IMR-90 (cell line): ENCODE measurements around the gene ARHGAP23. TPM values are rescaled to one million over a fixed set of nuclear protein-coding genes. Genes with fewer than 3 reads are reported as not detected.

ENCODE experiments used
- ATAC-seq: fragments of 200-7000 bp; cut with Tn5 transposase; 2 replicates; pipeline ENCODE4 v1.9.1; 2020; ENCODE audit warnings: low read depth, mild to moderate bottlenecking, moderate library complexity
- BruUV-seq: library from RNA; stranded (reverse); fragments of 400-500 nt; replicated peaks from 2 replicates; lab custom pipeline; 2021; lab: Mats Ljungman, UMichigan
- CTCF ChIA-PET: fragments of 300-600 bp; formaldehyde crosslinking; extraction: SDS; loops from one replicate; lab custom pipeline; 2021; ENCODE audit warnings: antibody characterized with exemption; lab: Yijun Ruan, JAX
- POLR2A ChIA-PET: fragments of 300-600 bp; sonication (Branson Sonifier 250); formaldehyde crosslinking; loops from one replicate; lab custom pipeline; 2022; ENCODE audit warnings: antibody characterized with exemption; ENCODE audit not compliant: unreplicated experiment; lab: Charles Lee
- DNase-seq: peaks from one replicate; pipeline ENCODE4 v3.0.0; 2013
- H2AFZ ChIP-seq: replicated peaks from 2 replicates; pipeline ENCODE3; 2013; ENCODE audit warnings: low read length, mild to moderate bottlenecking; ENCODE audit not compliant: poor library complexity
- H2AK5ac ChIP-seq: 2 replicates; pipeline ENCODE4 v1.6.1; 2013; ENCODE audit warnings: low read depth, low read length, inconsistent platforms
- H2AK9ac ChIP-seq: replicated peaks from 2 replicates; pipeline ENCODE3; 2013; ENCODE audit warnings: mild to moderate bottlenecking, low read depth, low read length, moderate library complexity; ENCODE audit not compliant: poor library complexity
- H2BK120ac ChIP-seq: 2 replicates; pipeline ENCODE4 v1.6.1; 2013; ENCODE audit warnings: low read depth, low read length, inconsistent platforms
- H2BK15ac ChIP-seq: 3 replicates; pipeline ENCODE4 v1.6.1; 2013; ENCODE audit warnings: low read depth, low read length, inconsistent platforms
- H2BK20ac ChIP-seq: 2 replicates; pipeline ENCODE4 v1.6.1; 2013; ENCODE audit warnings: low read depth, mild to moderate bottlenecking, inconsistent platforms, low read length, moderate library complexity
- H2BK5ac ChIP-seq: 2 replicates; pipeline ENCODE4 v1.6.1; 2013; ENCODE audit warnings: mild to moderate bottlenecking, low read depth, low read length, inconsistent platforms; ENCODE audit not compliant: poor library complexity, severe bottlenecking
- H3K14ac ChIP-seq: replicated peaks from 2 replicates; pipeline ENCODE4 v1.6.1; 2013; ENCODE audit warnings: low read depth, low read length, inconsistent platforms
- H3K18ac ChIP-seq: 2 replicates; pipeline ENCODE4 v1.6.1; 2013; ENCODE audit warnings: low read depth, low read length, control low read depth
- H3K23ac ChIP-seq: 2 replicates; pipeline ENCODE4 v1.6.1; 2013; ENCODE audit warnings: low read depth, low read length, inconsistent platforms
- H3K27ac ChIP-seq: 2 replicates; pipeline ENCODE4 v1.5.1; 2013; ENCODE audit warnings: mild to moderate bottlenecking, control low read depth, low read length; ENCODE audit not compliant: insufficient read depth
- H3K27me3 ChIP-seq: 2 replicates; pipeline ENCODE4 v1.6.1; 2013; ENCODE audit warnings: low read length; ENCODE audit not compliant: control insufficient read depth, insufficient read depth
- H3K36me3 ChIP-seq: 2 replicates; pipeline ENCODE4 v1.6.1; 2013; ENCODE audit warnings: low read length, mixed read lengths; ENCODE audit not compliant: control insufficient read depth, insufficient read depth
- H3K4ac ChIP-seq: 2 replicates; pipeline ENCODE4 v1.6.1; 2013; ENCODE audit warnings: low read depth, low read length, inconsistent platforms
- H3K4me1 ChIP-seq: 2 replicates; pipeline ENCODE4 v1.6.1; 2013; ENCODE audit warnings: low read length, mixed read lengths; ENCODE audit not compliant: control insufficient read depth, insufficient read depth
- H3K4me2 ChIP-seq: 2 replicates; pipeline ENCODE4 v1.6.1; 2013; ENCODE audit warnings: low read depth, mild to moderate bottlenecking, control low read depth, low read length, moderate library complexity
- H3K4me3 ChIP-seq: 2 replicates; pipeline ENCODE4 v1.5.1; 2013; ENCODE audit warnings: low read depth, mild to moderate bottlenecking, control low read depth, low read length, moderate library complexity; ENCODE audit not compliant: insufficient read depth
- H3K56ac ChIP-seq: 2 replicates; pipeline ENCODE4 v1.6.1; 2013; ENCODE audit warnings: low read length, inconsistent platforms; ENCODE audit not compliant: insufficient read depth; ENCODE audit errors: extremely low read depth
- H3K79me1 ChIP-seq, 2 experiments: 2 replicates each; pipeline ENCODE4 v1.6.1; 2013; ENCODE audit warnings: low read length in 2 of 2, inconsistent platforms in 1 of 2, low read depth in 1 of 2
- H3K9ac ChIP-seq: 2 replicates; pipeline ENCODE4 v1.6.1; 2013; ENCODE audit warnings: low read depth, low read length, control low read depth
- H3K9me1 ChIP-seq: 2 replicates; pipeline ENCODE4 v1.6.1; 2013; ENCODE audit warnings: low read length, inconsistent platforms; ENCODE audit not compliant: insufficient read depth
- H3K9me3 ChIP-seq: 2 replicates; pipeline ENCODE4 v1.6.1; 2013; ENCODE audit warnings: low read length; ENCODE audit not compliant: control insufficient read depth, insufficient read depth
- H4K20me1 ChIP-seq: 2 replicates; pipeline ENCODE4 v1.6.1; 2013; ENCODE audit warnings: low read length, inconsistent platforms; ENCODE audit not compliant: insufficient read depth
- H4K5ac ChIP-seq: 2 replicates; pipeline ENCODE4 v1.6.1; 2013; ENCODE audit warnings: mild to moderate bottlenecking, low read depth, low read length, control low read depth
- H4K8ac ChIP-seq, 2 experiments: 2 replicates each; pipeline ENCODE4 v1.6.1; 2013; ENCODE audit warnings: low read depth in 2 of 2, low read length in 2 of 2, control low read depth in 1 of 2, inconsistent platforms in 1 of 2
- H4K91ac ChIP-seq: 2 replicates; pipeline ENCODE4 v1.6.1; 2013; ENCODE audit warnings: low read depth, low read length, inconsistent platforms; ENCODE audit not compliant: insufficient read depth
- BHLHE40 ChIP-seq: fragments of 150-350 bp; IDR thresholded peaks from 2 replicates; pipeline ENCODE4 v1.6.1; 2016; ENCODE audit warnings: mild to moderate bottlenecking, low read depth, low read length
- CEBPB ChIP-seq: IDR thresholded peaks from 2 replicates; pipeline ENCODE4 v1.6.1; 2012; ENCODE audit warnings: low read depth, low read length, improper control_type of control experiment
- CHD1 ChIP-seq: IDR thresholded peaks from 2 replicates; pipeline ENCODE4 v1.6.1; 2012; ENCODE audit warnings: low read depth, low read length, improper control_type of control experiment
- FOS ChIP-seq: fragments of 150-350 bp; IDR thresholded peaks from 2 replicates; pipeline ENCODE4 v1.6.1; 2016; ENCODE audit warnings: low read depth, low read length
- MAFK ChIP-seq: IDR thresholded peaks from 2 replicates; pipeline ENCODE4 v1.6.1; 2012; ENCODE audit warnings: low read depth, low read length, improper control_type of control experiment
- MAZ ChIP-seq: IDR thresholded peaks from 2 replicates; pipeline ENCODE4 v1.6.1; 2012; ENCODE audit warnings: low read depth, mild to moderate bottlenecking, low read length, improper control_type of control experiment, moderate library complexity, borderline replicate concordance
- MXI1 ChIP-seq: IDR thresholded peaks from 2 replicates; pipeline ENCODE4 v1.6.1; 2012; ENCODE audit warnings: low read depth, mild to moderate bottlenecking, low read length, moderate library complexity, borderline replicate concordance
- NFE2L2 ChIP-seq: fragments of 150-350 bp; IDR thresholded peaks from 2 replicates; pipeline ENCODE4 v1.6.1; 2016; ENCODE audit warnings: low read depth, mild to moderate bottlenecking, low read length
- POLR2A ChIP-seq: IDR thresholded peaks from 2 replicates; pipeline ENCODE4 v1.6.1; 2012; ENCODE audit warnings: mild to moderate bottlenecking, low read depth, low read length
- RAD21 ChIP-seq: IDR thresholded peaks from 2 replicates; pipeline ENCODE4 v1.6.1; 2012; ENCODE audit warnings: low read length, improper control_type of control experiment
- RCOR1 ChIP-seq: IDR thresholded peaks from 2 replicates; pipeline ENCODE4 v1.6.1; 2012; ENCODE audit warnings: mild to moderate bottlenecking, low read length, improper control_type of control experiment; ENCODE audit not compliant: insufficient replicate concordance
- RFX5 ChIP-seq: IDR thresholded peaks from 2 replicates; pipeline ENCODE4 v1.8.0; 2012; ENCODE audit warnings: low read depth, mild to moderate bottlenecking, low read length, moderate library complexity
- SMC3 ChIP-seq: fragments of 150-350 bp; IDR thresholded peaks from 2 replicates; pipeline ENCODE4 v1.6.1; 2016; ENCODE audit warnings: low read depth, mild to moderate bottlenecking, antibody characterized with exemption, low read length, moderate library complexity
- USF2 ChIP-seq: fragments of 150-350 bp; IDR thresholded peaks from 2 replicates; pipeline ENCODE4 v1.6.1; 2017; ENCODE audit warnings: mild to moderate bottlenecking, antibody characterized with exemption, low read length, low read depth
- WGBS, 2 experiments: methylation state at CpG; one replicate each; pipeline versions ENCODE4 v1.1.5 to v1.1.7; 2013; ENCODE audit warnings: missing lambda C conversion rate in 2 of 2; ENCODE audit not compliant: insufficient read length in 1 of 2; ENCODE audit errors: extremely low coverage in 2 of 2; 5-methylcytosine and 5-hydroxymethylcytosine counted together
- dilution Hi-C: fragments of 300-500 bp; cut with HindIII; formaldehyde crosslinking; loops from one replicate; pipeline ENCODE4 v1.14.3; 2018; ENCODE audit warnings: low sequenced_read_pairs; ENCODE audit not compliant: unreplicated experiment
- in situ Hi-C: fragments of 300-500 bp; cut with MboI; formaldehyde crosslinking; loops from 3 replicates; pipeline ENCODE4 v1.14.3; 2019; ENCODE audit warnings: low sequenced_read_pairs, inconsistent platforms, mixed read lengths
- intact Hi-C: fragments of 100-400 bp; cut with micrococcal nuclease; formaldehyde crosslinking; loops from 2 replicates; pipeline ENCODE4 v1.10.0; 2022
- polyA plus RNA-seq, 3 experiments: library from polyadenylated mRNA; depleted of rRNA; stranded (reverse); fragments of >200 nt; gene quantifications; 2 replicates each; pipeline ENCODE4 v1.2.3, GENCODE V29; 2012; ENCODE audit warnings: low replicate concordance in 1 of 3
- total RNA-seq: library from RNA; depleted of rRNA; stranded (reverse); fragments of >200 nt; gene quantifications from 2 replicates; pipeline ENCODE4 v1.2.3, GENCODE V29; 2012
- TF ChIP-seq, protein P1 (sequence below): conservative IDR thresholded peaks from 2 replicates; pipeline ENCODE4 v1.5.1; 2012; ENCODE audit warnings: mild to moderate bottlenecking, low read depth, low read length, improper control_type of control experiment

The ARHGAP23 gene
- total and polyA plus RNA-seq, 2 of the 4 experiments (the other 2 are of a cell fraction) = 9.3 to 43.3 TPM

DNA sequence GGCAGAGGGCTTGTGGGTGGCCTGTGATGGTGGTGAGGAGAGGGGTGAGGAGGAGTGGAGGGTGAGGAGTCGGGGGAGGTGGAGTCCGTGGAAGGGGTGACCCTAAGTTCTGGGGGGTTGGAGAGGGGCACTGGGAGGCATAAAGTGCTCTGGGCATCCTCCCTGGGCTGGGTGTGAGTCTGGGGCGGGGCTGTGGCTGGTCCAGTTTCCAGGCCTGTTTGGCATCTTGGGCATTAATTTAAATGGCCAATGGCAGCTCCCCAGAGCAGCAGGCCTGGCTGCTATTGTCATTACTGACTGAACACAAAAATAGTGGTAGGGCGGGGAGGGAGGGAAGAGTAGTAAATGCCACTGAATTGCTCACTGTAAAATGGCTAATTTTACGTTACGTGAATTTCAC is 7.7 kb upstream of the ARHGAP23 start:
- Histone ChIP-seq H2AFZ (no peak overlapping the region), H2BK15ac (no peak overlapping the region), H3K79me1 (0 out of 4 replicates have a peak, but pooled peaks cover 0 to 2% of the 10 kb centered on the region in 2 experiments), H3K4ac (no peak overlapping the region), H4K5ac (no peak overlapping the region), H2BK120ac (no peak overlapping the region), H2BK20ac (0 out of 2 replicates have a peak overlapping the region, but pooled peaks have one; percentile 18), H3K27ac (no peak overlapping the region), H2BK5ac (no peak overlapping the region), H3K18ac (no peak overlapping the region), H3K9ac (no peak overlapping the region), H3K14ac (no peak overlapping the region), H3K27me3 (peaks cover 27% of the 10 kb centered on the region), H3K36me3 (no peaks in the 10 kb centered on the region), H3K4me2 (no peak overlapping the region), H2AK9ac (peak overlapping the region; percentile 58), H3K23ac (no peak overlapping the region), H4K8ac (peak overlapping the region in 1 of 2 experiments; percentile 55; a peak in 2 of 4 replicates), H3K9me1 (0 out of 2 replicates have a peak, but pooled peaks cover 10% of the 10 kb centered on the region), H3K9me3 (no peaks in the 10 kb centered on the region), H2AK5ac (no peak overlapping the region), H3K4me1 (peaks cover 14% of the 10 kb centered on the region), H3K4me3 (no peak overlapping the region), H4K91ac (no peak overlapping the region), H3K56ac (no peak overlapping the region), H4K20me1 (no peaks in the 10 kb centered on the region; the same call in 1 of the 2 replicates)
- WGBS, 2 experiments = no CpG with 5 or more reads among the region's 6 CpGs
- TF ChIP-seq MAZ (no peak), RCOR1 (no peak), POLR2A (no peak), NFE2L2 (no peak), RAD21 (no peak), CHD1 (no peak), FOS (no peak), MAFK (no peak), BHLHE40 (no peak), MXI1 (no peak), CEBPB (no peak), SMC3 (no peak), USF2 (no peak), RFX5 (no peak)
- TF ChIP-seq, protein P1, sequence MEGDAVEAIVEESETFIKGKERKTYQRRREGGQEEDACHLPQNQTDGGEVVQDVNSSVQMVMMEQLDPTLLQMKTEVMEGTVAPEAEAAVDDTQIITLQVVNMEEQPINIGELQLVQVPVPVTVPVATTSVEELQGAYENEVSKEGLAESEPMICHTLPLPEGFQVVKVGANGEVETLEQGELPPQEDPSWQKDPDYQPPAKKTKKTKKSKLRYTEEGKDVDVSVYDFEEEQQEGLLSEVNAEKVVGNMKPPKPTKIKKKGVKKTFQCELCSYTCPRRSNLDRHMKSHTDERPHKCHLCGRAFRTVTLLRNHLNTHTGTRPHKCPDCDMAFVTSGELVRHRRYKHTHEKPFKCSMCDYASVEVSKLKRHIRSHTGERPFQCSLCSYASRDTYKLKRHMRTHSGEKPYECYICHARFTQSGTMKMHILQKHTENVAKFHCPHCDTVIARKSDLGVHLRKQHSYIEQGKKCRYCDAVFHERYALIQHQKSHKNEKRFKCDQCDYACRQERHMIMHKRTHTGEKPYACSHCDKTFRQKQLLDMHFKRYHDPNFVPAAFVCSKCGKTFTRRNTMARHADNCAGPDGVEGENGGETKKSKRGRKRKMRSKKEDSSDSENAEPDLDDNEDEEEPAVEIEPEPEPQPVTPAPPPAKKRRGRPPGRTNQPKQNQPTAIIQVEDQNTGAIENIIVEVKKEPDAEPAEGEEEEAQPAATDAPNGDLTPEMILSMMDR = no peak
- no TSS peak for BruUV-seq
- POLR2A ChIA-PET = no interaction called here
- dilution Hi-C loops = no loop called here
- CTCF ChIA-PET = interaction anchor here (1.5 kb wide), 1 partner anchor 71 kb away, joined by 3 read pairs; no protein-coding TSS in a partner anchor
- DNase-seq (no peak), ATAC-seq (no peak)
- intact Hi-C loops = loop anchor here (5.0 kb wide), 2 partner anchors 67 to 162 kb away; no protein-coding TSS in a partner anchor
- in situ Hi-C loops = no loop called here
